HG03457 (cell line): ENCODE measurements around the gene PEX11A.

ENCODE experiments used
- ATAC-seq: cut with Tn5 transposase; IDR thresholded peaks from one replicate; pipeline ENCODE4 v1.9.1; 2021; ENCODE audit warnings: moderate number of reproducible peaks; ENCODE audit not compliant: unreplicated experiment

PEX11A gene

GRCh38 chr15:89631902-89632264, 58.7 kb downstream of the PEX11A start:
- no peak for ATAC-seq
